Neural cell (in vitro differentiated cells): ENCODE results near the gene CPXM2. TPM values are rescaled to one million over a fixed set of nuclear protein-coding genes. Genes with fewer than 3 reads are reported as not detected.

Source experiments
- H2AFZ ChIP-seq: fragments of 200-600, 300-800 bp; sonication (generic), shearing (Covaris generic); 2 replicates; pipeline ENCODE4 v1.6.0; 2014; ENCODE audit warnings: low read depth, mild to moderate bottlenecking, antibody characterized with exemption, low read length, moderate library complexity
- H3F3A ChIP-seq: fragments of 200-600 bp; shearing (Covaris generic); 2 replicates; pipeline ENCODE4 v1.6.1; 2016; ENCODE audit warnings: mild to moderate bottlenecking, moderate library complexity, mixed read lengths, antibody characterized with exemption, low read length; ENCODE audit not compliant: insufficient read depth, poor library complexity, severe bottlenecking
- H3K27ac ChIP-seq: fragments of 200-600, 300-800 bp; sonication (generic), shearing (Covaris generic); 2 replicates; pipeline ENCODE4 v1.5.1; 2014; ENCODE audit warnings: mild to moderate bottlenecking, low read length, moderate library complexity
- H3K27me3 ChIP-seq: fragments of 300-800, 200-600 bp; sonication (generic), shearing (Covaris generic); 2 replicates; pipeline ENCODE4 v1.6.0; 2014; ENCODE audit warnings: mild to moderate bottlenecking, low read depth, low read length, moderate library complexity; ENCODE audit not compliant: insufficient read depth
- H3K36me3 ChIP-seq: fragments of 300-800, 200-600 bp; sonication (generic), shearing (Covaris generic); 2 replicates; pipeline ENCODE4 v1.5.1; 2014; ENCODE audit warnings: mild to moderate bottlenecking, antibody characterized with exemption, low read length, moderate library complexity; ENCODE audit not compliant: insufficient read depth
- H3K4me2 ChIP-seq: fragments of 300-800, 200-600 bp; sonication (generic), shearing (Covaris generic); 2 replicates; pipeline ENCODE4 v1.6.0; 2014; ENCODE audit warnings: mild to moderate bottlenecking, low read length
- H3K4me3 ChIP-seq: fragments of 300-800, 200-600 bp; sonication (generic), shearing (Covaris generic); 2 replicates; pipeline ENCODE4 v1.5.1; 2014; ENCODE audit warnings: mild to moderate bottlenecking, low read length, moderate library complexity
- H3K79me2 ChIP-seq: fragments of 200-600 bp; shearing (Covaris generic); replicated peaks from 2 replicates; pipeline ENCODE4 v1.6.0; 2014; ENCODE audit warnings: mild to moderate bottlenecking, low read length, moderate library complexity; ENCODE audit not compliant: insufficient read depth
- H3K9ac ChIP-seq: fragments of 300-800, 200-600 bp; sonication (generic), shearing (Covaris generic); 2 replicates; pipeline ENCODE4 v1.6.1; 2016; ENCODE audit warnings: mild to moderate bottlenecking, low read length, mixed read lengths
- H3K9me2 ChIP-seq: fragments of 200-600 bp; shearing (Covaris generic); 2 replicates; pipeline ENCODE4 v1.6.1; 2016; ENCODE audit warnings: mild to moderate bottlenecking, low read length, mixed read lengths; ENCODE audit not compliant: insufficient read depth
- H3K9me3 ChIP-seq: fragments of 200-600, 300-800 bp; sonication (generic), shearing (Covaris generic); 2 replicates; pipeline ENCODE4 v1.6.1; 2016; ENCODE audit warnings: mild to moderate bottlenecking, mixed run types, low read length, moderate library complexity, mixed read lengths
- H4K20me1 ChIP-seq: fragments of 200-600 bp; shearing (Covaris generic); 2 replicates; pipeline ENCODE4 v1.6.1; 2016; ENCODE audit warnings: mild to moderate bottlenecking, mixed run types; ENCODE audit not compliant: insufficient read depth
- CTCF ChIP-seq: fragments of 450-650 bp; IDR thresholded peaks from 2 replicates; pipeline ENCODE4 v1.5.1; 2014; ENCODE audit warnings: antibody characterized with exemption, mild to moderate bottlenecking, moderate library complexity; ENCODE audit not compliant: poor library complexity, severe bottlenecking
- EP300 ChIP-seq: fragments of 450-650 bp; conservative IDR thresholded peaks from 2 replicates; pipeline ENCODE4 v1.6.1; 2014; ENCODE audit warnings: antibody characterized with exemption, mild to moderate bottlenecking, moderate library complexity; ENCODE audit not compliant: poor library complexity, severe bottlenecking
- EZH2 ChIP-seq: fragments of 200-600, 300-800 bp; shearing (Covaris generic), sonication (generic); IDR thresholded peaks from 2 replicates; pipeline ENCODE4 v1.6.1; 2014; ENCODE audit warnings: antibody characterized with exemption, low read length, borderline replicate concordance, mild to moderate bottlenecking; ENCODE audit not compliant: insufficient read depth, poor library complexity, severe bottlenecking
- MXI1 ChIP-seq: fragments of 450-650 bp; conservative IDR thresholded peaks from 2 replicates; pipeline ENCODE4 v1.6.1; 2014; ENCODE audit warnings: antibody characterized with exemption, mild to moderate bottlenecking; ENCODE audit not compliant: poor library complexity, severe bottlenecking
- POLR2AphosphoS5 ChIP-seq: IDR thresholded peaks from 2 replicates; pipeline ENCODE4 v1.6.1; 2012
- RAD21 ChIP-seq: fragments of 450-650 bp; conservative IDR thresholded peaks from 2 replicates; pipeline ENCODE4 v1.6.1; 2014; ENCODE audit warnings: antibody characterized with exemption, mild to moderate bottlenecking, moderate library complexity
- REST ChIP-seq: IDR thresholded peaks from 2 replicates; pipeline ENCODE4 v1.6.1; 2012; ENCODE audit warnings: borderline replicate concordance
- SMC3 ChIP-seq: fragments of 450-650 bp; conservative IDR thresholded peaks from 2 replicates; pipeline ENCODE4 v1.6.1; 2014; ENCODE audit warnings: antibody characterized with exemption, mild to moderate bottlenecking, moderate library complexity; ENCODE audit not compliant: poor library complexity
- TAF1 ChIP-seq: IDR thresholded peaks from 2 replicates; pipeline ENCODE4 v1.6.1; 2012; ENCODE audit warnings: low read depth
- polyA plus RNA-seq: library from polyadenylated mRNA; depleted of rRNA; stranded (reverse); fragments of >200 nt; gene quantifications from 2 replicates; pipeline ENCODE4 v1.2.3, GENCODE V29; 2014

The CPXM2 gene
- polyA plus RNA-seq, 1 donor from 2014 or later = not detected

- Histone ChIP-seq H4K20me1 (no peaks in the 10 kb centered on the region), H3K4me3 (no peak overlapping the region), H3K79me2 (no peaks in the 10 kb centered on the region), H3K9me2 (no peaks in the 10 kb centered on the region), H3K9me3 (no peaks in the 10 kb centered on the region), H3K4me2 (no peak overlapping the region), H3K27me3 (no peaks in the 10 kb centered on the region), H3K36me3 (no peaks in the 10 kb centered on the region), H3K9ac (no peak overlapping the region), H2AFZ (no peak overlapping the region), H3K27ac (no peak overlapping the region), H3F3A (no peaks in the 10 kb centered on the region)
- TF ChIP-seq SMC3 = no peak
- no peak for TF ChIP-seq TAF1
- no peak for TF ChIP-seq REST
- no peak for TF ChIP-seq EZH2
- TF ChIP-seq MXI1 = no peak
- no peak for TF ChIP-seq EP300
- no peak for TF ChIP-seq RAD21
- TF ChIP-seq CTCF = no peak
- TF ChIP-seq POLR2AphosphoS5 = no peak
Measured at GRCh38 chr10:123726381-123726780, 165.2 kb downstream of the CPXM2 start.

- Histone ChIP-seq H3K27me3 (no peaks in the 10 kb centered on the region), H3K79me2 (no peaks in the 10 kb centered on the region), H3K9ac (no peak overlapping the region), H3K4me2 (no peak overlapping the region), H3K36me3 (no peaks in the 10 kb centered on the region), H3K27ac (no peak overlapping the region), H3K4me3 (no peak overlapping the region), H3K9me3 (no peaks in the 10 kb centered on the region), H3K9me2 (no peaks in the 10 kb centered on the region), H3F3A (no peaks in the 10 kb centered on the region), H4K20me1 (no peaks in the 10 kb centered on the region), H2AFZ (no peak overlapping the region)
- TF ChIP-seq MXI1 (no peak), POLR2AphosphoS5 (no peak), EP300 (no peak), EZH2 (no peak), TAF1 (no peak), RAD21 (no peak), CTCF (no peak), REST (no peak), SMC3 (no peak)
Measured at GRCh38 chr10:123724747-123725146, 166.9 kb downstream of the CPXM2 start.
